H1 (cell line): ENCODE data around the gene FAT3. TPM values are rescaled to one million over a fixed set of nuclear protein-coding genes. Genes with fewer than 3 reads are reported as not detected.

Experiments
- ASH2L ChIP-seq: fragments of 200-600, 300-600 bp; sonication (generic); IDR thresholded peaks from one replicate; pipeline ENCODE4 v1.7.1; 2017; ENCODE audit warnings: low read length
- BCL11A ChIP-seq, 2 experiments: IDR thresholded peaks; one replicate each; pipeline ENCODE4 v1.6.1; 2011; ENCODE audit warnings: low read depth in 2 of 2, low read length in 2 of 2, mild to moderate bottlenecking in 2 of 2
- CBX5 ChIP-seq: fragments of 300-800, 300-1000 bp; sonication (generic); IDR thresholded peaks from 2 replicates; pipeline ENCODE4 v1.7.1; 2016; ENCODE audit warnings: antibody characterized with exemption, low read length, low read depth
- CEBPB ChIP-seq: IDR thresholded peaks from 2 replicates; pipeline ENCODE4 v1.6.1; 2012; ENCODE audit warnings: low read depth, low read length
- CHD7 ChIP-seq: fragments of 300-600 bp; sonication (generic); IDR thresholded peaks from 2 replicates; pipeline ENCODE4 v1.7.1; 2012; ENCODE audit warnings: low read length, moderate library complexity, mild to moderate bottlenecking, inconsistent platforms; ENCODE audit not compliant: insufficient replicate concordance
- CREB1 ChIP-seq: IDR thresholded peaks from 2 replicates; pipeline ENCODE4 v1.6.1; 2012; ENCODE audit warnings: inconsistent platforms
- JUN ChIP-seq: IDR thresholded peaks from 2 replicates; pipeline ENCODE4 v1.6.1; 2011; ENCODE audit warnings: low read depth, mild to moderate bottlenecking, improper control_type of control experiment, low read length
- PHF8 ChIP-seq: fragments of 200-600 bp; sonication (generic); conservative IDR thresholded peaks from 2 replicates; pipeline ENCODE4 v1.7.1; 2012; ENCODE audit warnings: low read depth, mild to moderate bottlenecking, inconsistent platforms, low read length, moderate library complexity
- POLR2A ChIP-seq, 2 experiments: IDR thresholded peaks; 1 replicate in 1 of 2; 2 replicates in 1 of 2; pipeline ENCODE4 v1.6.1; 2011; ENCODE audit warnings: low read depth in 2 of 2, low read length in 2 of 2, mild to moderate bottlenecking in 2 of 2; ENCODE audit errors: control extremely low read depth in 1 of 2
- POU5F1 ChIP-seq: IDR thresholded peaks from 2 replicates; pipeline ENCODE4 v1.6.1; 2011; ENCODE audit warnings: low read depth, mild to moderate bottlenecking, low read length, moderate library complexity
- RAD21 ChIP-seq, 2 experiments: IDR thresholded peaks in 1 of 2; conservative IDR thresholded peaks in 1 of 2; 2 replicates each; pipeline ENCODE4 v1.6.1; 2011; ENCODE audit warnings: low read depth in 2 of 2, low read length in 2 of 2, improper control_type of control experiment in 1 of 2, inconsistent platforms in 1 of 2, mild to moderate bottlenecking in 1 of 2, moderate library complexity in 1 of 2
- RBBP5 ChIP-seq: IDR thresholded peaks from 2 replicates; pipeline ENCODE4 v1.7.1; 2012; ENCODE audit warnings: low read depth, mild to moderate bottlenecking, inconsistent platforms, low read length, moderate library complexity, borderline replicate concordance
- SIX5 ChIP-seq: IDR thresholded peaks from 2 replicates; pipeline ENCODE4 v1.6.1; 2011; ENCODE audit warnings: mild to moderate bottlenecking, low read depth, low read length
- polyA plus RNA-seq, 7 experiments: library from polyadenylated mRNA; depleted of rRNA in 3 of 7; stranded (reverse) in 5 of 7; unstranded in 2 of 7; fragments of >200 nt in 5 of 7; fragments of 200-250 nt in 2 of 7; gene quantifications; 1 replicate in 5 of 7; 2 replicates in 1 of 7; 4 replicates in 1 of 7; pipeline versions ENCODE4 v1.2.1 to v1.2.3, GENCODE V29; 2011 to 2013; ENCODE audit warnings: missing spikeins in 2 of 7, mixed read lengths in 2 of 7
- total RNA-seq: library from RNA; stranded (reverse); fragmentation: NEBNext Ultra II Directional; extraction: Animal tissue kit (Norgen Biotek cat#: 25700); gene quantifications from 2 replicates; pipeline ENCODE4 v1.2.1, GENCODE V29; 2021

Gene FAT3
- total and polyA plus RNA-seq, 2 of the 8 experiments (the other 6 are each of a cell fraction or from before 2014, with no cell fraction given), result 7.2 to 18.4 TPM

GRCh38 chr11:92272651-92273050 is 48.0 kb downstream of the FAT3 start (continued):
- TF ChIP-seq CHD7, result no peak
- TF ChIP-seq ASH2L, result no peak
- TF ChIP-seq CBX5, result no peak
- TF ChIP-seq PHF8, result no peak
- TF ChIP-seq SIX5, result no peak
- TF ChIP-seq CREB1, result no peak
- TF ChIP-seq JUN, result no peak
- TF ChIP-seq CEBPB, result no peak
- no peak for TF ChIP-seq RBBP5
- TF ChIP-seq RAD21 (IDR thresholded peaks at IDR 0.05 in 1 of 2, conservative IDR thresholded peaks at IDR 0.05 in 1 of 2; ENCODE audit: low read depth in 2 of 2, low read length in 2 of 2), result no peak
- no peak for TF ChIP-seq BCL11A (IDR thresholded peaks at IDR 0.05; ENCODE audit: low read depth in 2 of 2, low read length in 2 of 2)
- no peak for TF ChIP-seq POLR2A (IDR thresholded peaks at IDR 0.05; ENCODE audit: control extremely low read depth in 1 of 2, low read depth in 2 of 2, low read length in 2 of 2)
- TF ChIP-seq POU5F1, result no peak
